Activated CD4-positive, alpha-beta T cell treated with anti-CD3 and anti-CD28 coated beads for 36 hours (primary cell): ENCODE results near the gene LIPI. TPM values are rescaled to one million over a fixed set of nuclear protein-coding genes. Genes with fewer than 3 reads are reported as not detected.
"Not testable (repeated sequence)": the region's sequence is repeated elsewhere in the genome, so short reads cannot be mapped to it uniquely, and the experiment has no call there.

Source experiments
- ATAC-seq: fragments of 200-7000 bp; cut with Tn5 transposase; one replicate; pipeline ENCODE4 v1.10.0; 2021; ENCODE audit warnings: mild to moderate bottlenecking, moderate library complexity
- CTCF ChIA-PET: fragments of 350-600 bp; sonication (Branson Sonifier 250); formaldehyde crosslinking; loops from one replicate; lab custom pipeline; 2021; ENCODE audit warnings: antibody characterized with exemption; lab: Charles Lee
- POLR2A ChIA-PET: fragments of 350-600 bp; sonication (Branson Sonifier 250); formaldehyde crosslinking; loops from one replicate; lab custom pipeline; 2021; ENCODE audit warnings: antibody characterized with exemption, inconsistent platforms; lab: Charles Lee
- DNase-seq: peaks from one replicate; pipeline ENCODE4 v3.0.0-alpha.2; 2020
- H3K27ac Mint-ChIP-seq: one replicate; pipeline ENCODE4 v1.8.0; 2021; ENCODE audit warnings: mixed read lengths
- H3K27me3 Mint-ChIP-seq: one replicate; pipeline ENCODE4 v1.8.0; 2021; ENCODE audit warnings: mixed read lengths
- H3K36me3 Mint-ChIP-seq: one replicate; pipeline ENCODE4 v1.8.0; 2021; ENCODE audit warnings: low read depth, mixed read lengths
- H3K4me1 Mint-ChIP-seq: one replicate; pipeline ENCODE4 v1.8.0; 2021; ENCODE audit warnings: mixed read lengths
- H3K4me3 Mint-ChIP-seq: one replicate; pipeline ENCODE4 v1.8.0; 2021; ENCODE audit warnings: mild to moderate bottlenecking, moderate library complexity, mixed read lengths
- H3K9me3 Mint-ChIP-seq: one replicate; pipeline ENCODE4 v1.8.0; 2021; ENCODE audit warnings: low read depth, mixed read lengths
- intact Hi-C, 2 experiments: fragments of 100-400 bp; cut with DNase I in 1 of 2; cut with micrococcal nuclease in 1 of 2; formaldehyde crosslinking; loops; one replicate each; pipeline versions ENCODE4 v1.14.2 to v1.15.1; 2022 to 2024; cut with DNase I, micrococcal nuclease
- total RNA-seq, 2 experiments: library from RNA; stranded (reverse); gene quantifications; one replicate each; pipeline ENCODE4 v1.2.3, GENCODE V29; 2021

Gene LIPI
- total RNA-seq, 2 experiments from 2014 or later = not detected

DNA sequence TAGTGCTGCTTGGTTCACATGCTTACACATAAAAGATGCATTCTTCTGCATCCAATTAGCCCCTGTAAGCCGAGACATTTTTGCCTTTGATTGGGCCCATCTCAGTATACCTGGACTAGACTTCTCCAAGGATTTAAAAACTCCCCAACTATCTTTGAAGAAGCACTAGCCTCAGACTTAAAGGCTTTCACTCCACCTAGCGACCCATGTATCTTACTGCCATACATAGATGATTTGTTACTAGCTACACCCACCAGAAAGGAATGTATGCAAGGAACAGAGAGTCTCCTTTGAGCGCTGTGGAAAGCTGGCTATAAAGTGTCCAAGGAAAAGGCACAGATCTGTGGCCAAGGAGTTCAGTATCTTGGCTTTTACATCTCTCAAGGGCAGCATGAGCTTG is 91.7 kb downstream of the LIPI start:
- H3K36me3 Mint-ChIP-seq = no peaks in the 10 kb centered on the region
- no peak overlapping the region for H3K4me3 Mint-ChIP-seq
- no peak for DNase-seq
- intact Hi-C loops = no loop called here
- CTCF ChIA-PET = interaction anchor here (0.8 kb wide), 1 partner anchor 118 kb away, joined by 3 read pairs; no protein-coding TSS in a partner anchor
- H3K9me3 Mint-ChIP-seq = peaks cover 5% of the 10 kb centered on the region
- POLR2A ChIA-PET = no interaction called here
- H3K27me3 Mint-ChIP-seq = no peaks in the 10 kb centered on the region
- no peak for ATAC-seq
- peaks cover 8% of the 10 kb centered on the region for H3K4me1 Mint-ChIP-seq
- no peak overlapping the region for H3K27ac Mint-ChIP-seq

DNA sequence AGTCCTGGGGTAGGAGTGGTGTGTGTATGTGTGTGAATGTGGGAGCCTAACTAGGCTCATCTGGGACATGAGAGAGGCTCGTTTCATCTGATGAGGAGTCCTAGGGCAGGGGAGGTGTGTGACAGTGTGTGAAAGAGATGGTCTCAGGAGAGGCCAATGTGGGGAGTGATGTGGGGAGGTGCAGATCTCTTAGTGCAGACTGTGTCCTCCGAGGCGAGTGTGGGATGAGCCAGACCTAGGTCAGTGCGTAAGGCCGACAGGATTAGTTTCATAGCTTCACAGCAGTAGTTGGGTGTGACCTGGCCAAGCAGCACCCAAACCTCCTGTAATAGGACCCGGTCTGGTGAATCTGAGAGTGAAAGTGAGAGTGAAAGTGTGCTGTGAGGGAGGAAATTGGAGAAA is 94.7 kb downstream of the LIPI start:
- POLR2A ChIA-PET = no interaction called here
- ATAC-seq (no peak), DNase-seq (no peak)
- CTCF ChIA-PET = no interaction called here
- intact Hi-C loops = no loop called here
- no peak overlapping the region for H3K4me3 Mint-ChIP-seq
- H3K27ac Mint-ChIP-seq = no peak overlapping the region
- H3K4me1 Mint-ChIP-seq = peaks cover 8% of the 10 kb centered on the region
- H3K36me3 Mint-ChIP-seq = peaks cover 4% of the 10 kb centered on the region
- peaks cover 2% of the 10 kb centered on the region for H3K9me3 Mint-ChIP-seq
- H3K27me3 Mint-ChIP-seq = no peaks in the 10 kb centered on the region

GRCh38 chr21:14115646-14116045 is 95.1 kb downstream of the LIPI start:
- POLR2A ChIA-PET = no interaction called here
- H3K27ac Mint-ChIP-seq = no peak overlapping the region
- CTCF ChIA-PET = no interaction called here

GRCh38 chr21:14114251-14114650 is 96.5 kb downstream of the LIPI start:
- no peak for DNase-seq
- ATAC-seq = no peak
- peaks cover 2% of the 10 kb centered on the region for H3K9me3 Mint-ChIP-seq
- no peaks in the 10 kb centered on the region for H3K4me1 Mint-ChIP-seq
- CTCF ChIA-PET = no interaction called here
- no peak overlapping the region for H3K27ac Mint-ChIP-seq
- no peaks in the 10 kb centered on the region for H3K27me3 Mint-ChIP-seq
- H3K4me3 Mint-ChIP-seq = no peak overlapping the region
- POLR2A ChIA-PET = no interaction called here
- H3K36me3 Mint-ChIP-seq = peaks cover 4% of the 10 kb centered on the region
- intact Hi-C loops = no loop called here

More at GRCh38 chr21:14115646-14116045, 95.1 kb downstream of the LIPI start:
- Mint-ChIP-seq H3K4me1 (peaks cover 8% of the 10 kb centered on the region), H3K36me3 (peaks cover 4% of the 10 kb centered on the region), H3K4me3 (no peak overlapping the region), H3K27me3 (no peaks in the 10 kb centered on the region), H3K9me3 (peaks cover 2% of the 10 kb centered on the region)
- intact Hi-C loops = no loop called here
- ATAC-seq (no peak), DNase-seq (no peak)

DNA sequence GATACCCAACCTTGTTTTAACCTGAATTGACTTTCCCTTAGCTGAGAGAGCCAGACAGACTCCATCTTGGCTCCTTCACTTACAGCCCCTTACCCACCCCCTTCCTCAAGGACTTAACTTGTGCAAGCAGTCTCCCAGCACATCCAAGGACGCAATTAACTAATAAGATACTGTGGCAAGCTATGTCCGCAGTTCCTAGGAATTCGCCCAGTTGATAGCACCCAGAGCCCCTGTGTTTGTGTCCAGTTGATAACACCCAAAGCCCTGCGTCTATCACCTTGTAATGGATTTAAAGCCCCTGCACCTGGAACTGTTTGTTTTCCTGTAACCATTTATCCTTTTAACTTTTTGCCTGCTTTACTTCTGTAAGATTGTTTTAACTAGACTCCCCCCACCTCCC is 106.2 kb downstream of the LIPI start:
- intact Hi-C loops = loop anchor here in 1 of 2 experiments (10.0 kb wide), 1 partner anchor 1610 kb away; no protein-coding TSS in a partner anchor
- H3K27ac Mint-ChIP-seq, H3K36me3 Mint-ChIP-seq, H3K4me1 Mint-ChIP-seq, H3K4me3 Mint-ChIP-seq, POLR2A ChIA-PET, DNase-seq, ATAC-seq, CTCF ChIA-PET, H3K27me3 Mint-ChIP-seq, H3K9me3 Mint-ChIP-seq: not testable (repeated sequence)

- H3K4me3 Mint-ChIP-seq = no peak overlapping the region
- no peak for ATAC-seq
- intact Hi-C loops = no loop called here
Observed at GRCh38 chr21:14099570-14099969, 111.2 kb downstream of the LIPI start.

DNA sequence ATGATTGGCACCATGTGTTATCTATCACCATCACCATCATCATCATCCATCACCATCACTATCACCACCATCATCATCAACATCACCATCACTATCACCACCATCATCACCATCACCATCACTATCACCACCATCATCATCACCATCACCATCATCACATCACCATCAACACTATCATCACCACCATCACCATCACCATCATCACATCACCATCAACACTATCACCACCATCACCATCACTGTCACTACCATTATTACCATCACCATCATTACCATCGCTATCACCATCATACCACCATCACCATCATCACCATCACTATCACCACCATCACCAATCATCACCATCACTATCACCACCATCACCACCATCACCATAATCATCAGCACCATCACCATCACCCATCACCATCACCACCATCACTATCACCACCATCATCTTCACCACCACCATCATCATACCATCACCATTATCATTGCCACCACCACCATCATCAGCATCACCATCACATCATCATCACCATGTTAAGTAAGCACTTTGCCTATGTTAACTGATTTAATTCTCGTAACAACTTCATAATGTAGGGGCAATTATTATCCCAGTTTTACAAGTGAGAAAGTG is 112.8 kb downstream of the LIPI start:
- no peak overlapping the region for H3K4me3 Mint-ChIP-seq
- no peak overlapping the region for H3K27ac Mint-ChIP-seq
- CTCF ChIA-PET = no interaction called here
- H3K9me3 Mint-ChIP-seq = no peaks in the 10 kb centered on the region
- ATAC-seq (no peak), DNase-seq (no peak)
- no peaks in the 10 kb centered on the region for H3K27me3 Mint-ChIP-seq
- peaks cover 6% of the 10 kb centered on the region for H3K36me3 Mint-ChIP-seq
- POLR2A ChIA-PET = no interaction called here
- H3K4me1 Mint-ChIP-seq = no peaks in the 10 kb centered on the region
- intact Hi-C loops = no loop called here

More at GRCh38 chr21:14099570-14099969, 111.2 kb downstream of the LIPI start:
- Mint-ChIP-seq H3K27ac (no peak overlapping the region), H3K9me3 (no peaks in the 10 kb centered on the region), H3K27me3 (no peaks in the 10 kb centered on the region), H3K4me1 (no peaks in the 10 kb centered on the region), H3K36me3 (peaks cover 6% of the 10 kb centered on the region)
- CTCF ChIA-PET = no interaction called here
- POLR2A ChIA-PET = interaction anchor here (0.6 kb wide), 1 partner anchor 74 kb away, joined by 4 read pairs; no protein-coding TSS in a partner anchor
- no peak for DNase-seq

GRCh38 chr21:14096577-14096976 is 114.2 kb downstream of the LIPI start:
- Mint-ChIP-seq H3K9me3 (no peaks in the 10 kb centered on the region), H3K36me3 (peaks cover 6% of the 10 kb centered on the region), H3K27me3 (no peaks in the 10 kb centered on the region), H3K27ac (no peak overlapping the region), H3K4me3 (no peak overlapping the region), H3K4me1 (no peaks in the 10 kb centered on the region)
- intact Hi-C loops = no loop called here
- ATAC-seq (no peak), DNase-seq (no peak)
- ChIA-PET CTCF (interaction anchor here (1.1 kb wide), 1 partner anchor 16 kb away, joined by 4 read pairs; no protein-coding TSS in a partner anchor), POLR2A (no interaction called here)

GRCh38 chr21:14096172-14096571 is 114.6 kb downstream of the LIPI start:
- intact Hi-C loops = no loop called here
- no peaks in the 10 kb centered on the region for H3K9me3 Mint-ChIP-seq
- DNase-seq (no peak), ATAC-seq (no peak)
- H3K4me3 Mint-ChIP-seq = no peak overlapping the region
- no peaks in the 10 kb centered on the region for H3K27me3 Mint-ChIP-seq
- ChIA-PET CTCF (interaction anchor here (1.1 kb wide), 1 partner anchor 17 kb away, joined by 4 read pairs; no protein-coding TSS in a partner anchor), POLR2A (no interaction called here)
- no peaks in the 10 kb centered on the region for H3K4me1 Mint-ChIP-seq
- peaks cover 9% of the 10 kb centered on the region for H3K36me3 Mint-ChIP-seq
- no peak overlapping the region for H3K27ac Mint-ChIP-seq

GRCh38 chr21:14095056-14095455 is 115.7 kb downstream of the LIPI start:
- H3K4me3 Mint-ChIP-seq = no peak overlapping the region
- H3K4me1 Mint-ChIP-seq = no peaks in the 10 kb centered on the region
- ChIA-PET CTCF (no interaction called here), POLR2A (no interaction called here)
- H3K27ac Mint-ChIP-seq = no peak overlapping the region
- intact Hi-C loops = no loop called here
- DNase-seq (no peak), ATAC-seq (no peak)
- H3K9me3 Mint-ChIP-seq = no peaks in the 10 kb centered on the region
- H3K27me3 Mint-ChIP-seq = no peaks in the 10 kb centered on the region
- H3K36me3 Mint-ChIP-seq = peaks cover 9% of the 10 kb centered on the region

DNA sequence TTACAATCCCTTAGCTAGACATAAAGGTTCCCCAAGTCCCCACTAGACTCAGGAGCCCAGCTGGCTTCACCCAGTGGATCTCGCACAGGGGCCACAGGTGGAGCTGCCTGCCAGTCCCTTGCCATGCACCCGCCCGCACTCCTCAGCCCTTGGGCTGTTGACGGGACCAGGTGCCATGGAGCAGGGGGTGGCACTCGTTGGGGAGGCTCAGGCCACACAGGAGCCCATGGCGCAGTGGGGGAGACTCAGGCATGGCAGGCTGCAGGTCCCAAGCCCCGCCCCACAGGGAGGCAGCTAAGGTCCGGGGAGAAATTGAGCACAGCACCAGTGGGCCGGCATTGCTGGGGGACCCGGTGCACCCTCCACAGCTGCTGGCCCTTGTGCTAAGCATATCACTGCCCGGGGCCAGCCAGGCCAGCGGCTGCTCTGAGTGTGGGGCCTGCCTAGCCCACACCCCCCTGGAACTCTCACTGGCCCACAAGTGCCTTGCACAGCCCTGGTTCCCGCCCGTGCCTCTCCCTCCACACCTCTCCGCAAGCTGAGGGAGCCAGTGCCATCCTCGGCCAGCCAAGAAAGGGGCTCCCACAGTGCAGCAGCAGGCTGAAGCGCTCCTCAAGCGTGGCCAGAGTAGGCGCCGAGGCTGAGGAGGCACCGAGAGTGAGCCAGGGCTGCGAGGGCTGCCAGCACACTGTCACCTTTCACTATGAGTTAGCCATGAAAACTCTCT is 117.8 kb downstream of the LIPI start:
- Mint-ChIP-seq H3K27ac (no peak overlapping the region), H3K9me3 (no peaks in the 10 kb centered on the region), H3K4me3 (no peak overlapping the region), H3K4me1 (peaks cover 4% of the 10 kb centered on the region), H3K27me3 (no peaks in the 10 kb centered on the region), H3K36me3 (peaks cover 16% of the 10 kb centered on the region)
- ChIA-PET CTCF (interaction anchor here (1.1 kb wide), 1 partner anchor 27 kb away, joined by 3 read pairs; no protein-coding TSS in a partner anchor), POLR2A (no interaction called here)
- intact Hi-C loops = no loop called here
- ATAC-seq = no peak
- DNase-seq = no peak

GRCh38 chr21:14090184-14090583 is 120.6 kb downstream of the LIPI start:
- CTCF ChIA-PET, H3K27ac Mint-ChIP-seq, H3K4me3 Mint-ChIP-seq, intact Hi-C loops, H3K9me3 Mint-ChIP-seq, POLR2A ChIA-PET, H3K27me3 Mint-ChIP-seq, DNase-seq, ATAC-seq: not testable (repeated sequence)
- Mint-ChIP-seq H3K4me1 (peaks cover 18% of the 10 kb centered on the region), H3K36me3 (peaks cover 15% of the 10 kb centered on the region)
